Measurements from ENCODE around the gene KCTD16. TPM values are rescaled to one million over a fixed set of nuclear protein-coding genes. Genes with fewer than 3 reads are reported as not detected.

KCTD16 gene
- total and polyA plus RNA-seq, 12 donors, result 0.02 to 0.42 (median 0.10) TPM; not detected in 2

- H3K4me3 ChIP-seq, result no peak overlapping the region
- H3K4me1 ChIP-seq, result no peaks in the 10 kb centered on the region
- no peaks in the 10 kb centered on the region for H3K27me3 ChIP-seq
- H3K36me3 ChIP-seq, result no peaks in the 10 kb centered on the region
- DNase-seq (no peak), ATAC-seq (no peak)
- no peak overlapping the region for H3K27ac ChIP-seq
- H3K9me3 ChIP-seq, result no peaks in the 10 kb centered on the region
- intact Hi-C loops (cut with DNase I), result no loop called here
- no peak for TF ChIP-seq CTCF (IDR thresholded peaks at IDR 0.05)
These were observed 307.9 kb downstream of the KCTD16 start for GRCh38 chr5:144478565-144478964.

- H3K9me3 ChIP-seq, result no peaks in the 10 kb centered on the region
- H3K4me3 ChIP-seq, result no peak overlapping the region
- H3K27me3 ChIP-seq, result no peaks in the 10 kb centered on the region
- no peaks in the 10 kb centered on the region for H3K36me3 ChIP-seq
- no peak overlapping the region for H3K27ac ChIP-seq
- H3K4me1 ChIP-seq, result no peaks in the 10 kb centered on the region
- intact Hi-C loops (cut with DNase I), result no loop called here
- DNase-seq (no peak), ATAC-seq (no peak)
- no peak for TF ChIP-seq CTCF (IDR thresholded peaks at IDR 0.05)
These were observed 311.2 kb downstream of the KCTD16 start for GRCh38 chr5:144481861-144482260.

GRCh38 chr5:144484124-144484897 lies 313.6 kb downstream of the KCTD16 start:
- Histone ChIP-seq H3K27ac (no peak overlapping the region), H3K4me1 (no peaks in the 10 kb centered on the region), H3K9me3 (peaks cover 0 to 2% (median 0%) of the 10 kb centered on the region in 11 donors), H3K27me3 (no peaks in the 10 kb centered on the region), H3K4me3 (no peak overlapping the region), H3K36me3 (no peaks in the 10 kb centered on the region)
- no peak for TF ChIP-seq CTCF (IDR thresholded peaks at IDR 0.05)
- intact Hi-C loops (cut with DNase I), result no loop called here
- no peak for DNase-seq
- no peak for ATAC-seq
- 72 to 81% methylated on average over 9 of the region's 9 CpGs for WGBS, 2 donors

GRCh38 chr5:144485540-144485939 lies 314.9 kb downstream of the KCTD16 start:
- intact Hi-C loops (cut with DNase I), result no loop called here
- Histone ChIP-seq H3K4me1 (no peaks in the 10 kb centered on the region), H3K9me3 (peaks cover 0 to 14% (median 3%) of the 10 kb centered on the region in 11 donors), H3K36me3 (no peaks in the 10 kb centered on the region), H3K27me3 (no peaks in the 10 kb centered on the region), H3K4me3 (no peak overlapping the region), H3K27ac (no peak overlapping the region)
- DNase-seq (no peak), ATAC-seq (no peak)
- WGBS, 2 donors, result 89 to 95% methylated on average over 2 of the region's 2 CpGs
- no peak for TF ChIP-seq CTCF (IDR thresholded peaks at IDR 0.05)

Measured in heart right ventricle (tissue), 16 donors.